GM12878 (cell line): ENCODE data around the gene SORL1. TPM values are rescaled to one million over a fixed set of nuclear protein-coding genes. Genes with fewer than 3 reads are reported as not detected.

ENCODE experiments used
- ATAC-seq: fragments of 200-7000 bp; cut with Tn5 transposase; 3 replicates; pipeline ENCODE4 v1.9.1; 2020; ENCODE audit warnings: mild to moderate bottlenecking, moderate library complexity
- BruUV-seq: library from RNA; stranded (reverse); fragments of 400-500 nt; replicated peaks from 2 replicates; lab custom pipeline; 2021; lab: Mats Ljungman, UMichigan
- CTCF ChIA-PET: fragments of 300-600 bp; sonication (Branson Sonifier 250); formaldehyde crosslinking; extraction: SDS; loops from one replicate; lab custom pipeline; 2021; ENCODE audit warnings: inconsistent platforms; lab: Yijun Ruan, JAX
- POLR2A ChIA-PET: fragments of 350-600 bp; formaldehyde crosslinking; extraction: SDS; loops from one replicate; lab custom pipeline; 2021; ENCODE audit warnings: inconsistent platforms; lab: Charles Lee
- RAD21 ChIA-PET: fragments of 300-600 bp; sonication (Branson Sonifier 250); formaldehyde crosslinking; loops from one replicate; lab custom pipeline; 2023; ENCODE audit warnings: antibody characterized with exemption; ENCODE audit not compliant: unreplicated experiment; lab: Charles Lee
- SMC1A ChIA-PET: fragments of 300-600 bp; sonication (Branson Sonifier 250); formaldehyde crosslinking; loops from one replicate; lab custom pipeline; 2023; ENCODE audit not compliant: unreplicated experiment, uncharacterized antibody; lab: Charles Lee
- DNase-seq: peaks from one replicate; pipeline ENCODE4 v3.0.0-alpha.2; 2011; ENCODE audit warnings: low read depth, low spot score
- FAIRE-seq: peaks from 3 replicates; lab custom pipeline; 2011; peaks lifted over from hg19 to GRCh38; lab: Jason Lieb, UNC
- H2AFZ ChIP-seq: 2 replicates; pipeline ENCODE4 v1.6.0; 2011; ENCODE audit warnings: low read depth, low read length, control low read depth; ENCODE audit not compliant: control insufficient read depth
- H3K27ac ChIP-seq: 2 replicates; pipeline ENCODE4 v1.5.1; 2011; ENCODE audit warnings: control low read depth; ENCODE audit not compliant: control insufficient read depth, insufficient read depth
- H3K27me3 ChIP-seq, 2 experiments: replicated peaks in 1 of 2; 2 replicates each; pipeline versions ENCODE4 v1.6.0 to v1.6.1; 2011; ENCODE audit warnings: low read length in 1 of 2; ENCODE audit not compliant: control insufficient read depth in 2 of 2, insufficient read depth in 2 of 2
- H3K36me3 ChIP-seq, 2 experiments: 2 replicates each; pipeline ENCODE4 v1.5.1; 2011; ENCODE audit warnings: low read length in 1 of 2; ENCODE audit not compliant: control insufficient read depth in 2 of 2, insufficient read depth in 2 of 2
- H3K4me1 ChIP-seq: 2 replicates; pipeline ENCODE4 v1.6.1; 2011; ENCODE audit warnings: mild to moderate bottlenecking, low read length, moderate library complexity, mixed read lengths; ENCODE audit not compliant: control insufficient read depth, insufficient read depth
- H3K4me2 ChIP-seq: 2 replicates; pipeline ENCODE4 v1.6.0; 2011; ENCODE audit warnings: control low read depth; ENCODE audit not compliant: control insufficient read depth, insufficient read depth
- H3K4me3 ChIP-seq: fragments of 200-600 bp; sonication (generic); 2 replicates; pipeline ENCODE4 v1.5.1; 2016
- H3K79me2 ChIP-seq: 2 replicates; pipeline ENCODE4 v1.6.0; 2011; ENCODE audit warnings: low read length; ENCODE audit not compliant: control insufficient read depth, insufficient read depth
- H3K9ac ChIP-seq: 2 replicates; pipeline ENCODE4 v1.8.0; 2011; ENCODE audit warnings: low read length, control low read depth, mixed read lengths; ENCODE audit not compliant: control insufficient read depth, insufficient read depth
- H3K9me3 ChIP-seq: replicated peaks from 3 replicates; pipeline ENCODE4 v1.5.1; 2011; ENCODE audit warnings: mild to moderate bottlenecking, low read length; ENCODE audit not compliant: control insufficient read depth, insufficient read depth
- H4K20me1 ChIP-seq: 2 replicates; pipeline ENCODE4 v1.6.0; 2011; ENCODE audit not compliant: control insufficient read depth, insufficient read depth
- BMI1 ChIP-seq: fragments of 450-650 bp; IDR thresholded peaks from 2 replicates; pipeline ENCODE4 v1.6.1; 2016; ENCODE audit warnings: mild to moderate bottlenecking, moderate library complexity, borderline replicate concordance
- FOS ChIP-seq: IDR thresholded peaks from 3 replicates; pipeline ENCODE4 v1.6.1; 2011; ENCODE audit warnings: borderline replicate concordance; ENCODE audit not compliant: insufficient read length; ENCODE audit errors: extremely low read depth
- IKZF1 ChIP-seq: fragments of 450-650 bp; conservative IDR thresholded peaks from 2 replicates; pipeline ENCODE4 v1.6.1; 2017; ENCODE audit warnings: antibody characterized with exemption, mild to moderate bottlenecking
- IRF4 ChIP-seq: IDR thresholded peaks from 2 replicates; pipeline ENCODE4 v1.6.1; 2011; ENCODE audit warnings: low read depth, low read length
- JUNB ChIP-seq: IDR thresholded peaks from 2 replicates; pipeline ENCODE4 v1.6.1; 2016; ENCODE audit warnings: antibody characterized with exemption, mild to moderate bottlenecking
- KDM1A ChIP-seq: fragments of 200-600 bp; sonication (generic); IDR thresholded peaks from 2 replicates; pipeline ENCODE4 v1.6.1; 2016; ENCODE audit warnings: borderline replicate concordance
- NRF1 ChIP-seq: conservative IDR thresholded peaks from 2 replicates; pipeline ENCODE4 v1.6.1; 2011; ENCODE audit warnings: mild to moderate bottlenecking, low read depth, low read length, improper control_type of control experiment
- POLR2AphosphoS2 ChIP-seq: IDR thresholded peaks from 2 replicates; pipeline ENCODE4 v1.6.1; 2011; ENCODE audit warnings: low read depth, mild to moderate bottlenecking, low read length, improper control_type of control experiment, moderate library complexity
- POU2F2 ChIP-seq: IDR thresholded peaks from 3 replicates; pipeline ENCODE4 v1.6.1; 2011; ENCODE audit warnings: low read depth, mild to moderate bottlenecking, low read length, borderline replicate concordance
- RAD21 ChIP-seq: IDR thresholded peaks from 2 replicates; pipeline ENCODE4 v1.6.1; 2011; ENCODE audit warnings: mild to moderate bottlenecking, low read depth, low read length, moderate library complexity; ENCODE audit not compliant: insufficient read depth
- RAD51 ChIP-seq: fragments of 450-650 bp; IDR thresholded peaks from 2 replicates; pipeline ENCODE4 v1.6.1; 2016; ENCODE audit warnings: moderate library complexity, mild to moderate bottlenecking, inconsistent platforms
- ZBED1 ChIP-seq: IDR thresholded peaks from 2 replicates; pipeline ENCODE4 v1.6.1; 2016; ENCODE audit warnings: borderline replicate concordance
- ZNF217 ChIP-seq: fragments of 450-650 bp; IDR thresholded peaks from 2 replicates; pipeline ENCODE4 v1.6.1; 2017; ENCODE audit warnings: antibody characterized with exemption, mild to moderate bottlenecking
- ZNF24 ChIP-seq: fragments of 450-650 bp; IDR thresholded peaks from 2 replicates; pipeline ENCODE4 v1.6.1; 2017; ENCODE audit warnings: antibody characterized with exemption, mild to moderate bottlenecking
- WGBS: methylation state at CpG from one replicate; pipeline ENCODE4 v1.1.6; 2016; ENCODE audit warnings: low lambda C conversion rate; ENCODE audit not compliant: insufficient replicate concordance, insufficient coverage; ENCODE audit errors: missing lambda C conversion rate; 5-methylcytosine and 5-hydroxymethylcytosine counted together
- in situ Hi-C: fragments of 300-500 bp; cut with MboI; formaldehyde crosslinking; loops from 9 replicates; pipeline ENCODE4 v1.14.3; 2018; ENCODE audit warnings: mixed read lengths
- intact Hi-C: fragments of 100-400 bp; cut with micrococcal nuclease; formaldehyde crosslinking; loops from one replicate; pipeline ENCODE4 v1.14.2; 2022; ENCODE audit not compliant: unreplicated experiment
- polyA plus RNA-seq, 11 experiments: library from polyadenylated mRNA; depleted of rRNA in 4 of 11; unstranded in 6 of 11; stranded (reverse) in 5 of 11; fragments of >200 nt; fragmentation: Nextera tagmentation in 4 of 11; fragmentation: Illumina TruSeq in 1 of 11; extraction: Ambion mirVana in 4 of 11; extraction: Trizol in 1 of 11; gene quantifications; 1 replicate in 1 of 11; 2 replicates in 10 of 11; pipeline versions ENCODE4 v1.2.1 to v1.2.3, GENCODE V29; 2011 to 2016; ENCODE audit warnings: inconsistent platforms in 2 of 11, missing spikeins in 2 of 11, low read depth in 1 of 11
- total RNA-seq, 4 experiments: library from RNA; depleted of rRNA in 3 of 4; stranded (reverse); fragments of >200 nt in 3 of 4; fragmentation: Illumina TruSeq in 1 of 4; extraction: Trizol in 1 of 4; gene quantifications; 2 replicates each; pipeline versions ENCODE4 v1.2.1 to v1.2.3, GENCODE V29; 2013 to 2021
- TF ChIP-seq, protein P1 (sequence below): fragments of 150-350 bp; IDR thresholded peaks from 2 replicates; pipeline ENCODE4 v1.6.1; 2014; ENCODE audit warnings: mild to moderate bottlenecking, low read depth, low read length
- TF ChIP-seq, protein P2 (sequence below): fragments of 150-350 bp; IDR thresholded peaks from 2 replicates; pipeline ENCODE4 v1.6.1; 2016; ENCODE audit warnings: low read depth, low read length

SORL1 gene
- total and polyA plus RNA-seq, 10 of the 15 experiments (the other 5 are each of a cell fraction or from before 2014, with no cell fraction given), result 20.2 to 107 (median 59.9) TPM

DNA sequence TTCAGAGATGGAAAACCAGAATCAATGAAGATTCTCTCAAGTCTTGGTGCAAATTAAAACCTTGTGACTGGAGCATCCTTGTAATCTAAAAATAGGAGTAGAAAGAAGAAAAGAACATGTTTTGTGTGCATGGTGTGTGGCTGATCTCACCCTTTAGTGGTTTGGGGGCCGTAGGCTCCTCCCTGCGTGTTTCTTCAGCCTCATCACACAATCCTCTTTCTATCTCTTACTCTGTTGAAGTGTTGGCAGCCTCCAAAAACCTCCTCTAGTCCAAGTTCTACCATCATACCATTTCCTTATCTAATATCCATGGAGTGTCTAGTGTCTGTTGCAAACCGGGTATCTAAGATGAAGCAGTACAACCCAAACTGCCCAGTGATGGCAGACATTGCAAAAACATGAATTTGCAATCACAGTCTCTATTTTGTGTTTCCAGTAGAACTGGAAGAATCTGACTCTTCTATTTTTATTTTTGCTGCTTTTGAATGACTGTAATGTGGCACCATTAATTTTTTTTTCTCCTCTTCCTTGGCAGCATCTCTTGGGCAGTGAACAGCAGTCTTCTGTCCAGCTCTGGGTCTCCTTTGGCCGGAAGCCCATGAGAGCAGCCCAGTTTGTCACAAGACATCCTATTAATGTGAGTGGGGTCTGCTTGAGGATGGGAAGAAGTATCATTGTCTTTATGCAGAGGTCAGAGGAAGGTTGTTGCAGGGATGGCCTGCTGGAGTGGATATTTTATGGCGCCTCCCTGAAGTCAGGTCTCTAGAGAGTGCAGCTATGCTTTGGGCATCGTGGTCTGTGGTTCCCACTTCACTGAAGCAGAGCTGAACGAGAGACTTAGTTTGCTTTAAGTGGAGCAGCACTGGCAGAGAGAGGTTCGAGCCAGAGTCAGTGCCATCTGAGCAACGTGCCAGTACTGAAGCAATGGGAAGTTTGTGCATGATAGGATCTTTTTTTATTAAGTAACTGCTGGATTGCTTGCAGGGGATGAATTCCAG lies 60.7 kb downstream of the SORL1 start:
- CTCF ChIA-PET, result interaction anchor here (0.7 to 1.6 kb wide), 2 partner anchors 61 to 78 kb away, joined by 3 to 4 read pairs; partner anchors contain the start of gene SORL1
- POLR2A ChIA-PET, result interaction anchor here (0.5 kb wide), 1 partner anchor 107 kb away, joined by 3 read pairs; no protein-coding TSS in a partner anchor
- H2AFZ ChIP-seq, result no peak overlapping the region
- H3K27me3 ChIP-seq, result no peaks in the 10 kb centered on the region
- H3K79me2 ChIP-seq, result peaks cover 6% of the 10 kb centered on the region
- SMC1A ChIA-PET, result interaction anchor here (1.1 to 1.7 kb wide), 2 partner anchors 13 to 15 kb away, joined by 3 read pairs; no protein-coding TSS in a partner anchor
- no TSS peak for BruUV-seq
- H3K9ac ChIP-seq, result no peak overlapping the region
- RAD21 ChIA-PET, result no interaction called here
- H3K4me3 ChIP-seq, result no peak overlapping the region
- FAIRE-seq (no peak), DNase-seq (no peak), ATAC-seq (no peak)
- TF ChIP-seq RAD21 (no peak), ZBED1 (no peak), FOS (no peak), IRF4 (no peak), ZNF24 (no peak), RAD51 (no peak), KDM1A (no peak), POLR2AphosphoS2 (no peak), JUNB (no peak), NRF1 (no peak), IKZF1 (no peak), BMI1 (no peak), ZNF217 (no peak), POU2F2 (no peak)
- TF ChIP-seq, protein P1, sequence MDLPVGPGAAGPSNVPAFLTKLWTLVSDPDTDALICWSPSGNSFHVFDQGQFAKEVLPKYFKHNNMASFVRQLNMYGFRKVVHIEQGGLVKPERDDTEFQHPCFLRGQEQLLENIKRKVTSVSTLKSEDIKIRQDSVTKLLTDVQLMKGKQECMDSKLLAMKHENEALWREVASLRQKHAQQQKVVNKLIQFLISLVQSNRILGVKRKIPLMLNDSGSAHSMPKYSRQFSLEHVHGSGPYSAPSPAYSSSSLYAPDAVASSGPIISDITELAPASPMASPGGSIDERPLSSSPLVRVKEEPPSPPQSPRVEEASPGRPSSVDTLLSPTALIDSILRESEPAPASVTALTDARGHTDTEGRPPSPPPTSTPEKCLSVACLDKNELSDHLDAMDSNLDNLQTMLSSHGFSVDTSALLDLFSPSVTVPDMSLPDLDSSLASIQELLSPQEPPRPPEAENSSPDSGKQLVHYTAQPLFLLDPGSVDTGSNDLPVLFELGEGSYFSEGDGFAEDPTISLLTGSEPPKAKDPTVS, result no peak
- TF ChIP-seq, protein P2, sequence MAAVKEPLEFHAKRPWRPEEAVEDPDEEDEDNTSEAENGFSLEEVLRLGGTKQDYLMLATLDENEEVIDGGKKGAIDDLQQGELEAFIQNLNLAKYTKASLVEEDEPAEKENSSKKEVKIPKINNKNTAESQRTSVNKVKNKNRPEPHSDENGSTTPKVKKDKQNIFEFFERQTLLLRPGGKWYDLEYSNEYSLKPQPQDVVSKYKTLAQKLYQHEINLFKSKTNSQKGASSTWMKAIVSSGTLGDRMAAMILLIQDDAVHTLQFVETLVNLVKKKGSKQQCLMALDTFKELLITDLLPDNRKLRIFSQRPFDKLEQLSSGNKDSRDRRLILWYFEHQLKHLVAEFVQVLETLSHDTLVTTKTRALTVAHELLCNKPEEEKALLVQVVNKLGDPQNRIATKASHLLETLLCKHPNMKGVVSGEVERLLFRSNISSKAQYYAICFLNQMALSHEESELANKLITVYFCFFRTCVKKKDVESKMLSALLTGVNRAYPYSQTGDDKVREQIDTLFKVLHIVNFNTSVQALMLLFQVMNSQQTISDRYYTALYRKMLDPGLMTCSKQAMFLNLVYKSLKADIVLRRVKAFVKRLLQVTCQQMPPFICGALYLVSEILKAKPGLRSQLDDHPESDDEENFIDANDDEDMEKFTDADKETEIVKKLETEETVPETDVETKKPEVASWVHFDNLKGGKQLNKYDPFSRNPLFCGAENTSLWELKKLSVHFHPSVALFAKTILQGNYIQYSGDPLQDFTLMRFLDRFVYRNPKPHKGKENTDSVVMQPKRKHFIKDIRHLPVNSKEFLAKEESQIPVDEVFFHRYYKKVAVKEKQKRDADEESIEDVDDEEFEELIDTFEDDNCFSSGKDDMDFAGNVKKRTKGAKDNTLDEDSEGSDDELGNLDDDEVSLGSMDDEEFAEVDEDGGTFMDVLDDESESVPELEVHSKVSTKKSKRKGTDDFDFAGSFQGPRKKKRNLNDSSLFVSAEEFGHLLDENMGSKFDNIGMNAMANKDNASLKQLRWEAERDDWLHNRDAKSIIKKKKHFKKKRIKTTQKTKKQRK, result no peak
- H3K27ac ChIP-seq, result no peak overlapping the region
- no peaks in the 10 kb centered on the region; the same call in 1 of the 3 replicates for H3K9me3 ChIP-seq
- no peaks in the 10 kb centered on the region for H3K4me1 ChIP-seq
- no peaks in the 10 kb centered on the region for H4K20me1 ChIP-seq
- H3K4me2 ChIP-seq, result no peak overlapping the region
- in situ Hi-C loops, result no loop called here
- 82% methylated on average over 8 of the region's 9 CpGs for WGBS
- H3K36me3 ChIP-seq, result peaks cover 26 to 62% of the 10 kb centered on the region in 2 experiments
- intact Hi-C loops, result no loop called here
